HepG2 (cell line): Measurements from ENCODE around the gene ARFGEF3. TPM values are rescaled to one million over a fixed set of nuclear protein-coding genes. Genes with fewer than 3 reads are reported as not detected.

Source experiments
- ATAC-seq: fragments of 200-7000 bp; cut with Tn5 transposase; 3 replicates; pipeline ENCODE4 v1.9.1; 2020; ENCODE audit warnings: mild to moderate bottlenecking, moderate library complexity
- BruUV-seq: library from RNA; stranded (reverse); fragments of 400-500 nt; replicated peaks from 2 replicates; lab custom pipeline; 2021; lab: Mats Ljungman, UMichigan
- CTCF ChIA-PET: fragments of 300-600 bp; formaldehyde crosslinking; extraction: SDS; loops from one replicate; lab custom pipeline; 2021; ENCODE audit warnings: low total read pairs, inconsistent platforms, low intra/inter-chr PET ratio; lab: Yijun Ruan, JAX
- POLR2A ChIA-PET: fragments of 350-600 bp; sonication (Branson Sonifier 250); formaldehyde crosslinking; loops from one replicate; lab custom pipeline; 2020; ENCODE audit warnings: antibody characterized with exemption, inconsistent platforms; lab: Yijun Ruan, JAX
- DNase-seq: peaks from one replicate; pipeline ENCODE4 v3.0.0-alpha.2; 2015; ENCODE audit warnings: low spot score
- FAIRE-seq: peaks from 3 replicates; lab custom pipeline; 2011; peaks lifted over from hg19 to GRCh38; lab: Jason Lieb, UNC
- H2AFZ ChIP-seq: one replicate; pipeline ENCODE4 v1.6.1; 2011; ENCODE audit warnings: low read length, inconsistent platforms
- H3K27ac ChIP-seq: fragments of 300-600 bp; 3 replicates; pipeline ENCODE4 v1.8.0; 2011; ENCODE audit warnings: mixed run types, mild to moderate bottlenecking, mixed read lengths, low read length, inconsistent platforms; ENCODE audit not compliant: insufficient read depth; ENCODE audit errors: extremely low read length
- H3K27me3 ChIP-seq, 2 experiments: fragments of 200-600 bp in 1 of 2; 2 replicates in 1 of 2; 3 replicates in 1 of 2; pipeline versions ENCODE4 v1.6.0 to v1.8.0; 2011; ENCODE audit warnings: low read length in 2 of 2, mild to moderate bottlenecking in 2 of 2, moderate library complexity in 2 of 2, inconsistent platforms in 1 of 2; ENCODE audit not compliant: insufficient read depth in 2 of 2, control insufficient read depth in 1 of 2
- H3K36me3 ChIP-seq, 2 experiments: fragments of 200-600 bp in 1 of 2; replicated peaks in 1 of 2; 2 replicates in 1 of 2; 3 replicates in 1 of 2; pipeline versions ENCODE4 v1.5.1 to v1.8.0; 2011; ENCODE audit warnings: low read length in 2 of 2, inconsistent platforms in 1 of 2; ENCODE audit not compliant: insufficient read depth in 2 of 2, control insufficient read depth in 1 of 2
- H3K4me1 ChIP-seq: 2 replicates; pipeline ENCODE4 v1.5.1; 2012; ENCODE audit warnings: low read length, inconsistent platforms; ENCODE audit not compliant: insufficient read depth
- H3K4me2 ChIP-seq: 2 replicates; pipeline ENCODE4 v1.6.0; 2011; ENCODE audit warnings: low read depth, low read length, inconsistent platforms
- H3K4me3 ChIP-seq, 3 experiments: fragments of 200-600 bp in 1 of 3; sonication (generic), shearing (Covaris generic) in 1 of 3; replicated peaks in 1 of 3; 2 replicates each; pipeline ENCODE4 v1.5.1; 2011 to 2016; ENCODE audit warnings: low read length in 3 of 3, inconsistent platforms in 2 of 3, low read depth in 2 of 3, mild to moderate bottlenecking in 2 of 3, control low read depth in 1 of 3, mixed read lengths in 1 of 3; ENCODE audit not compliant: insufficient read depth in 1 of 3
- H3K79me2 ChIP-seq: one replicate; pipeline ENCODE4 v1.6.1; 2011; ENCODE audit warnings: low read length, inconsistent platforms; ENCODE audit not compliant: insufficient read depth
- H3K9ac ChIP-seq: 2 replicates; pipeline ENCODE4 v1.6.0; 2011; ENCODE audit warnings: mild to moderate bottlenecking, low read depth, low read length, inconsistent platforms; ENCODE audit not compliant: insufficient read depth
- H3K9me3 ChIP-seq: 2 replicates; pipeline ENCODE4 v1.5.1; 2012; ENCODE audit warnings: mild to moderate bottlenecking, low read length
- H4K20me1 ChIP-seq: 2 replicates; pipeline ENCODE4 v1.6.0; 2011; ENCODE audit warnings: inconsistent platforms, mild to moderate bottlenecking, low read length, moderate library complexity; ENCODE audit not compliant: insufficient read depth
- CBX5 ChIP-seq: sonication (generic); formaldehyde crosslinking; IDR thresholded peaks from 2 replicates; pipeline ENCODE4 v1.4.0; 2020; ENCODE audit warnings: missing genetic modification reagents, borderline replicate concordance
- EP300 ChIP-seq, 3 experiments: sonication (generic) in 1 of 3; formaldehyde crosslinking in 1 of 3; IDR thresholded peaks; 2 replicates each; pipeline versions ENCODE4 v1.5.1 to v1.6.1; 2011 to 2020; ENCODE audit warnings: low read depth in 2 of 3, low read length in 2 of 3, borderline replicate concordance in 1 of 3, improper control_type of control experiment in 1 of 3, mild to moderate bottlenecking in 1 of 3, missing genetic modification reagents in 1 of 3, moderate library complexity in 1 of 3
- HOXA3 ChIP-seq: sonication (generic); formaldehyde crosslinking; IDR thresholded peaks from 2 replicates; pipeline ENCODE4 v1.5.0; 2020; ENCODE audit warnings: missing genetic modification reagents
- KMT2B ChIP-seq: IDR thresholded peaks from 2 replicates; pipeline ENCODE4 v1.6.1; 2016; ENCODE audit warnings: missing genetic modification reagents, missing compliant biosample characterization
- MIER3 ChIP-seq: IDR thresholded peaks from 2 replicates; pipeline ENCODE4 v1.6.1; 2016; ENCODE audit warnings: missing compliant biosample characterization, borderline replicate concordance
- PITX1 ChIP-seq: sonication (generic); formaldehyde crosslinking; IDR thresholded peaks from 2 replicates; pipeline ENCODE4 v1.5.1; 2020; ENCODE audit warnings: mild to moderate bottlenecking, missing genetic modification reagents
- TSC22D2 ChIP-seq: sonication (generic); formaldehyde crosslinking; IDR thresholded peaks from 2 replicates; pipeline ENCODE4 v1.5.1; 2020; ENCODE audit warnings: missing genetic modification reagents, mild to moderate bottlenecking, borderline replicate concordance
- ZFP36 ChIP-seq: fragments of 150-350 bp; IDR thresholded peaks from 2 replicates; pipeline ENCODE4 v1.6.1; 2018; ENCODE audit warnings: borderline replicate concordance, low read length, low read depth; ENCODE audit not compliant: partially characterized antibody
- ZNF207 ChIP-seq: fragments of 450-650 bp; IDR thresholded peaks from 2 replicates; pipeline ENCODE4 v1.6.1; 2016; ENCODE audit warnings: antibody characterized with exemption, borderline replicate concordance
- ZNF230 ChIP-seq: sonication (generic); formaldehyde crosslinking; IDR thresholded peaks from 2 replicates; pipeline ENCODE4 v1.4.0; 2020; ENCODE audit warnings: mild to moderate bottlenecking, missing genetic modification reagents
- ZNF383 ChIP-seq: sonication (generic); formaldehyde crosslinking; IDR thresholded peaks from 2 replicates; pipeline ENCODE4 v1.4.0; 2020; ENCODE audit warnings: missing genetic modification reagents, mild to moderate bottlenecking, borderline replicate concordance
- ZNF850 ChIP-seq: sonication (generic); formaldehyde crosslinking; conservative IDR thresholded peaks from 2 replicates; pipeline ENCODE4 v1.9.0; 2021; ENCODE audit warnings: mild to moderate bottlenecking, missing genetic modification reagents
- WGBS: methylation state at CpG from one replicate; pipeline ENCODE4 v1.1.6; 2017; ENCODE audit warnings: low lambda C conversion rate; 5-methylcytosine and 5-hydroxymethylcytosine counted together
- in situ Hi-C: cut with HindIII; loops from 2 replicates; pipeline ENCODE4 v1.10.0; 2017; ENCODE audit warnings: low pct_unique_long_range_greater_than_20kb; ENCODE audit not compliant: extremely low pct_ligation_motif_present
- intact Hi-C: fragments of 100-400 bp; cut with micrococcal nuclease; formaldehyde crosslinking; loops from one replicate; pipeline ENCODE4 v1.10.0; 2022; ENCODE audit not compliant: unreplicated experiment
- polyA plus RNA-seq, 8 experiments: library from polyadenylated mRNA; depleted of rRNA in 3 of 8; stranded (reverse) in 7 of 8; unstranded in 1 of 8; fragments of >200 nt; fragmentation: Illumina TruSeq in 4 of 8; extraction: Trizol in 4 of 8; gene quantifications; 2 replicates each; pipeline versions ENCODE4 v1.2.1 to v1.2.3, GENCODE V29; 2011 to 2016; ENCODE audit warnings: low read depth in 4 of 8, missing spikeins in 1 of 8, mixed read lengths in 1 of 8; ENCODE audit not compliant: insufficient read depth in 1 of 8
- total RNA-seq, 5 experiments: library from RNA; depleted of rRNA; stranded (reverse); fragments of >200 nt; fragmentation: Illumina TruSeq; extraction: Trizol; gene quantifications; 2 replicates each; pipeline ENCODE4 v1.2.3, GENCODE V29; 2016; ENCODE audit warnings: low read depth in 1 of 5
- TF ChIP-seq, protein P1 (sequence below): IDR thresholded peaks from 2 replicates; pipeline ENCODE4 v1.6.1; 2016; ENCODE audit warnings: low read depth
- TF ChIP-seq, protein P2 (sequence below): sonication (generic); formaldehyde crosslinking; IDR thresholded peaks from 2 replicates; pipeline ENCODE4 v1.8.0; 2022; ENCODE audit warnings: mild to moderate bottlenecking, missing genetic modification reagents
- TF ChIP-seq, protein P3 (sequence below): sonication (generic); formaldehyde crosslinking; IDR thresholded peaks from 2 replicates; pipeline ENCODE4 v1.9.0; 2022; ENCODE audit warnings: low read depth, missing genetic modification reagents
- TF ChIP-seq, protein P4 (sequence below): sonication (generic); formaldehyde crosslinking; IDR thresholded peaks from 2 replicates; pipeline ENCODE4 v1.4.0; 2020; ENCODE audit warnings: missing genetic modification reagents

The ARFGEF3 gene
- total and polyA plus RNA-seq, 2 of the 13 experiments (the other 11 are each of a cell fraction or from before 2014, with no cell fraction given): 0.60 to 2.6 TPM

DNA sequence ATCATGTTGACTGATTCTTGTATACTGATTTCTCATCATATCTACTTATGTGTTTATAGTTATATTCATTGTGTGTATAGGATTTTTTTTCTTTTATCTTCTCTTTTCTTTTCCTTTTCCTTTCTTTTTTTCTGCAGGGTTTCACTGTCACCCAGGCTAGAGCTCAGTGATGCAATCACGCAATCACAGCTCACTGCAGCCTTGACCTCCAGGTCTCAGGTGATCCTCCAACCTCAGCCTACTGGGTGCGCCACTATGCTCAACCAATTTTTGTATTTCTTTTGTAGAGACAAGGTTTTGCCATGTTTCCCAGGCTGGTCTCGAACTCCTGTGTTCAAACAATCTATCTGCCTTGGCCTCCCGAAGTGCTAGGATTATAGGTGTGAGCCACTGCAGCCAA is 58.2 kb downstream of the ARFGEF3 start (continued):
- TF ChIP-seq, protein P1, sequence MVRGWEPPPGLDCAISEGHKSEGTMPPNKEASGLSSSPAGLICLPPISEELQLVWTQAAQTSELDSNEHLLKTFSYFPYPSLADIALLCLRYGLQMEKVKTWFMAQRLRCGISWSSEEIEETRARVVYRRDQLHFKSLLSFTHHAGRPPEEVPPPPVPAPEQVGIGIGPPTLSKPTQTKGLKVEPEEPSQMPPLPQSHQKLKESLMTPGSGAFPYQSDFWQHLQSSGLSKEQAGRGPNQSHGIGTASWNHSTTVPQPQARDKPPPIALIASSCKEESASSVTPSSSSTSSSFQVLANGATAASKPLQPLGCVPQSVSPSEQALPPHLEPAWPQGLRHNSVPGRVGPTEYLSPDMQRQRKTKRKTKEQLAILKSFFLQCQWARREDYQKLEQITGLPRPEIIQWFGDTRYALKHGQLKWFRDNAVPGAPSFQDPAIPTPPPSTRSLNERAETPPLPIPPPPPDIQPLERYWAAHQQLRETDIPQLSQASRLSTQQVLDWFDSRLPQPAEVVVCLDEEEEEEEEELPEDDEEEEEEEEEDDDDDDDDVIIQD (CRISPR knock-in tag): peak; percentile 21; the same call in 1 of the 2 replicates
- peak; percentile 47; the same call in 1 of the 2 replicates for TF ChIP-seq HOXA3
- TF ChIP-seq CBX5: peak; percentile 35; the same call in 1 of the 2 replicates
- TF ChIP-seq, protein P2, sequence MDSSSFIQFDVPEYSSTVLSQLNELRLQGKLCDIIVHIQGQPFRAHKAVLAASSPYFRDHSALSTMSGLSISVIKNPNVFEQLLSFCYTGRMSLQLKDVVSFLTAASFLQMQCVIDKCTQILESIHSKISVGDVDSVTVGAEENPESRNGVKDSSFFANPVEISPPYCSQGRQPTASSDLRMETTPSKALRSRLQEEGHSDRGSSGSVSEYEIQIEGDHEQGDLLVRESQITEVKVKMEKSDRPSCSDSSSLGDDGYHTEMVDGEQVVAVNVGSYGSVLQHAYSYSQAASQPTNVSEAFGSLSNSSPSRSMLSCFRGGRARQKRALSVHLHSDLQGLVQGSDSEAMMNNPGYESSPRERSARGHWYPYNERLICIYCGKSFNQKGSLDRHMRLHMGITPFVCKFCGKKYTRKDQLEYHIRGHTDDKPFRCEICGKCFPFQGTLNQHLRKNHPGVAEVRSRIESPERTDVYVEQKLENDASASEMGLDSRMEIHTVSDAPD: no peak
- no peak for TF ChIP-seq ZNF383
- no peak for TF ChIP-seq ZNF207
- no peak for TF ChIP-seq ZNF850
- no peak for TF ChIP-seq KMT2B (CRISPR knock-in tag)

DNA sequence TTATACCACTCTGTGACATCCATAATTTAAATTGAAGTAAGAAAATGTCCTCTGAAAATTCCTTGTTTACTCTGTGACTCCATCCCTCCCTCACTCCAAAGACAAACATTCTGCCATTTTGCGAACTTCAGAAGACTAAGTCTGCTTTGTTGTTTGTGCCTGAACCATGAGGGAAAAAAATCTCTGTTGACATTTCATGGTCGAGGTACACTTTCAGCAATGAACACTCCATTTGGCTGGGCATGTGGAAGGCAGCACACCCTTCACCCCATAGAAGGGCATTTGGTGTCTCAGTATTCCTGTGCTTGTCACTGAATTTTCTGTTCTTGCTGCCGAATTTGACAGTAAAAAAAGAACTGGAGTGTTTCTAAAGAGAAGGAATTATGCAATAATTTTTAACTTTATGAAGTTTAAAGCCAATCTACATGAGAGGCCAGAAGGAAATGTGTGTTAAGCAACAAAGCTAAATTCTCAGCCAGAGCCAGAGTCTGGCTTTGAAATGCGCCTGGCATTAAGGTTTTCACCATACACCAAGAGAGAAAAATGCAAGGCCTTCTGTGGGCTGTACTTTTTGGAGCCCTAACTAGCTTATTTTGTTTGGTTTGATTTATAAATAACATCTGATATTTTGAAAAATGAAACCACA is 61.3 kb downstream of the ARFGEF3 start:
- POLR2A ChIA-PET: interaction anchor here (0.5 to 1.2 kb wide), 2 partner anchors 8 to 14 kb away, joined by 3 to 4 read pairs; no protein-coding TSS in a partner anchor
- TF ChIP-seq ZFP36 (no peak), EP300 (IDR thresholded peaks at IDR 0.05; ENCODE audit: low read depth in 2 of 2, low read length in 2 of 2) (peak in 1 of 2 experiments; percentile 92; a peak in 2 of 4 replicates), EP300 (CRISPR knock-in tag; IDR thresholded peaks at IDR 0.05; ENCODE audit: borderline replicate concordance) (peak; percentile 83), TSC22D2 (CRISPR knock-in tag) (no peak), MIER3 (CRISPR knock-in tag) (peak; percentile 95), PITX1 (peak; percentile 84), ZNF230 (CRISPR knock-in tag) (0 out of 2 replicates have a peak, but pooled peaks have one; percentile 36)
- TF ChIP-seq, protein P3, sequence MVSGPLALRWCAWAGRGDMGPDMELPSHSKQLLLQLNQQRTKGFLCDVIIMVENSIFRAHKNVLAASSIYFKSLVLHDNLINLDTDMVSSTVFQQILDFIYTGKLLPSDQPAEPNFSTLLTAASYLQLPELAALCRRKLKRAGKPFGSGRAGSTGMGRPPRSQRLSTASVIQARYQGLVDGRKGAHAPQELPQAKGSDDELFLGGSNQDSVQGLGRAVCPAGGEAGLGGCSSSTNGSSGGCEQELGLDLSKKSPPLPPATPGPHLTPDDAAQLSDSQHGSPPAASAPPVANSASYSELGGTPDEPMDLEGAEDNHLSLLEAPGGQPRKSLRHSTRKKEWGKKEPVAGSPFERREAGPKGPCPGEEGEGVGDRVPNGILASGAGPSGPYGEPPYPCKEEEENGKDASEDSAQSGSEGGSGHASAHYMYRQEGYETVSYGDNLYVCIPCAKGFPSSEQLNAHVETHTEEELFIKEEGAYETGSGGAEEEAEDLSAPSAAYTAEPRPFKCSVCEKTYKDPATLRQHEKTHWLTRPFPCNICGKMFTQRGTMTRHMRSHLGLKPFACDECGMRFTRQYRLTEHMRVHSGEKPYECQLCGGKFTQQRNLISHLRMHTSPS (CRISPR knock-in tag): peak; percentile 93
- TF ChIP-seq, protein P4, sequence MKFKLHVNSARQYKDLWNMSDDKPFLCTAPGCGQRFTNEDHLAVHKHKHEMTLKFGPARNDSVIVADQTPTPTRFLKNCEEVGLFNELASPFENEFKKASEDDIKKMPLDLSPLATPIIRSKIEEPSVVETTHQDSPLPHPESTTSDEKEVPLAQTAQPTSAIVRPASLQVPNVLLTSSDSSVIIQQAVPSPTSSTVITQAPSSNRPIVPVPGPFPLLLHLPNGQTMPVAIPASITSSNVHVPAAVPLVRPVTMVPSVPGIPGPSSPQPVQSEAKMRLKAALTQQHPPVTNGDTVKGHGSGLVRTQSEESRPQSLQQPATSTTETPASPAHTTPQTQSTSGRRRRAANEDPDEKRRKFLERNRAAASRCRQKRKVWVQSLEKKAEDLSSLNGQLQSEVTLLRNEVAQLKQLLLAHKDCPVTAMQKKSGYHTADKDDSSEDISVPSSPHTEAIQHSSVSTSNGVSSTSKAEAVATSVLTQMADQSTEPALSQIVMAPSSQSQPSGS: peak; percentile 61

More for the DNA sequence above, 61.3 kb downstream of the ARFGEF3 start:
- in situ Hi-C loops (no loop called here), intact Hi-C loops (loop anchor here (5.0 kb wide), 1 partner anchor 54 kb away; no protein-coding TSS in a partner anchor)
- Histone ChIP-seq H3K79me2 (no peaks in the 10 kb centered on the region), H3K9ac (no peak overlapping the region), H4K20me1 (no peaks in the 10 kb centered on the region), H3K27me3 (no peaks in the 10 kb centered on the region), H3K9me3 (no peaks in the 10 kb centered on the region), H3K36me3 (no peaks in the 10 kb centered on the region), H3K27ac (peak overlapping the region; percentile 50), H3K4me3 (no peak overlapping the region), H3K4me1 (peaks cover 67% of the 10 kb centered on the region), H3K4me2 (peak overlapping the region; percentile 44), H2AFZ (no peak overlapping the region)
- ATAC-seq (peak; percentile 85), DNase-seq (peak; percentile 90), FAIRE-seq (peak; percentile 32)
- CTCF ChIA-PET: no interaction called here
- BruUV-seq: no TSS peak
- WGBS: 20% methylated on average over 4 of the region's 4 CpGs
